Sigmoid colon (tissue), 3 donors: ENCODE data around the gene TCF20.

Experiments
- CTCF ChIP-seq, 4 experiments: fragments of 450-650 bp in 3 of 4; fragments of 200-600 bp in 1 of 4; IDR thresholded peaks; one replicate each; pipeline ENCODE4 v1.5.1; 2016 to 2019; ENCODE audit warnings: antibody characterized with exemption in 4 of 4, mild to moderate bottlenecking in 3 of 4, moderate library complexity in 2 of 4
- POLR2A ChIP-seq, 2 donors: fragments of 450-650 bp; IDR thresholded peaks; one replicate each; pipeline ENCODE4 v1.6.1; 2016; ENCODE audit warnings: antibody characterized with exemption in 2 of 2, mild to moderate bottlenecking in 2 of 2, moderate library complexity in 2 of 2

GRCh38 chr22:42301742-42302102 lies 31.3 kb upstream of the TCF20 start:
- TF ChIP-seq CTCF (IDR thresholded peaks at IDR 0.05) (no peak), POLR2A (IDR thresholded peaks at IDR 0.05) (no peak)
